IPS-18a (cell line): Measurements from ENCODE around the gene FBXO21.
A peak's percentile ranks its signal among the peaks of the same experiment; 100 is the strongest.
"Not testable (repeated sequence)": the region's sequence is repeated elsewhere in the genome, so short reads cannot be mapped to it uniquely, and the experiment has no call there.

Experiments used
- H3K27ac ChIP-seq: one replicate; pipeline ENCODE4 v1.5.1; 2013; ENCODE audit warnings: low read length
- H3K27me3 ChIP-seq: one replicate; pipeline ENCODE4 v1.6.1; 2013; ENCODE audit warnings: mild to moderate bottlenecking, low read length; ENCODE audit not compliant: control insufficient read depth, insufficient read depth
- H3K36me3 ChIP-seq: one replicate; pipeline ENCODE4 v1.6.1; 2013; ENCODE audit warnings: low read depth, low read length; ENCODE audit not compliant: control insufficient read depth
- H3K4me1 ChIP-seq: one replicate; pipeline ENCODE4 v1.6.1; 2013; ENCODE audit warnings: low read depth, low read length; ENCODE audit not compliant: control insufficient read depth
- H3K4me3 ChIP-seq: one replicate; pipeline ENCODE4 v1.5.1; 2013; ENCODE audit warnings: low read length
- H3K9ac ChIP-seq: one replicate; pipeline ENCODE4 v1.6.1; 2013; ENCODE audit warnings: mild to moderate bottlenecking, low read length, moderate library complexity
- H3K9me3 ChIP-seq: one replicate; pipeline ENCODE4 v1.6.1; 2013; ENCODE audit warnings: low read depth, low read length; ENCODE audit not compliant: control insufficient read depth

Gene FBXO21

GRCh38 chr12:117098361-117099217 lies 91.7 kb downstream of the FBXO21 start:
- no peak overlapping the region for H3K27ac ChIP-seq
- no peak overlapping the region for H3K9ac ChIP-seq

GRCh38 chr12:117098024-117098360 lies 92.3 kb downstream of the FBXO21 start:
- peak overlapping the region; percentile 60 for H3K4me3 ChIP-seq
- no peak overlapping the region for H3K9ac ChIP-seq
- no peaks in the 10 kb centered on the region for H3K4me1 ChIP-seq
- H3K27me3 ChIP-seq, result peaks cover 33% of the 10 kb centered on the region
- H3K9me3 ChIP-seq, result no peaks in the 10 kb centered on the region
- no peak overlapping the region for H3K27ac ChIP-seq
- H3K36me3 ChIP-seq, result no peaks in the 10 kb centered on the region

More at GRCh38 chr12:117098361-117099217, 91.7 kb downstream of the FBXO21 start:
- no peaks in the 10 kb centered on the region for H3K9me3 ChIP-seq
- H3K36me3 ChIP-seq, result no peaks in the 10 kb centered on the region
- peak overlapping the region; percentile 60 for H3K4me3 ChIP-seq
- no peaks in the 10 kb centered on the region for H3K4me1 ChIP-seq
- peaks cover 33% of the 10 kb centered on the region for H3K27me3 ChIP-seq

GRCh38 chr12:117097159-117097558 lies 93.1 kb downstream of the FBXO21 start:
- Histone ChIP-seq H3K4me3 (no peak overlapping the region), H3K9ac (no peak overlapping the region), H3K27ac (no peak overlapping the region), H3K27me3 (peaks cover 33% of the 10 kb centered on the region), H3K4me1 (no peaks in the 10 kb centered on the region), H3K36me3 (no peaks in the 10 kb centered on the region), H3K9me3 (no peaks in the 10 kb centered on the region)

GRCh38 chr12:117096501-117097042 lies 93.7 kb downstream of the FBXO21 start:
- no peak overlapping the region for H3K9ac ChIP-seq
- H3K27me3 ChIP-seq, result peaks cover 33% of the 10 kb centered on the region
- no peaks in the 10 kb centered on the region for H3K36me3 ChIP-seq
- H3K9me3 ChIP-seq, result no peaks in the 10 kb centered on the region
- no peaks in the 10 kb centered on the region for H3K4me1 ChIP-seq
- no peak overlapping the region for H3K27ac ChIP-seq
- no peak overlapping the region for H3K4me3 ChIP-seq

- not testable (repeated sequence) for H3K9me3 ChIP-seq, H3K4me1 ChIP-seq, H3K27ac ChIP-seq, H3K9ac ChIP-seq, H3K36me3 ChIP-seq, H3K4me3 ChIP-seq
- peaks cover 28% of the 10 kb centered on the region for H3K27me3 ChIP-seq
Measured at GRCh38 chr12:117095191-117095590, 95.1 kb downstream of the FBXO21 start.

DNA sequence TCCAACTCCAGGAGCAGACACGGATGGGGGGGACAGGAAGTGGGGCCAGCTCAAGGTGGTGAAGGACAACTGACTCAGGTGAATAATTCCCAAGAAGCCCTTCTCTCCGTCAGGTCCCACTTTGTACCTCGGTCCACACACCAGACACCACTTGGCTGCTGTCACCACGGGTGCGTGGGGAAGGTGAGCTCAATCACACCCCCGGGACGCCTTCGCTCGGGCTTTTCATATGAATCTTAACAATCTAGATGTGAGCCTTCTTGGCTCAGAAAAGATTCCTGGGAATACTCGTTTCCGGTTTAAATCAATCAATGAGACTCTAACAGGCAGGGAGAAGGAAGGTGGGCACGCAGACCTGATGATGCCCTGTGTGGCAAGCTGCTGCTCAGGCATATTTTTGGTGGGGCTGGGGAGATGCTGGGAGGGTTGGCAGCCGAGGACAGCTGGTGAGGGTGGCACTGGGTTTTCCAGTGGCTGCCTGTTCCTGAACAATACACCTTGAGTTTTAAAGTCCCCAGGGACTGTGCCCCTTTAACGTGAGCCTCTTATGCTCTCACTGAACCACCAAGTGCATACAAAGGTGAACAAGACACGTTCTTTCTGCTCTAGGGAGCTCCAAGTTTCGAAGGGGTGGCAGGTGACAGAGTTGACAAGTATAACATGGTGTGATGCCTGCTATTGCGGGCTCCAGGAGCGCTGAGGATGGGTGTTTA lies 96.2 kb downstream of the FBXO21 start:
- no peaks in the 10 kb centered on the region for H3K4me1 ChIP-seq
- no peak overlapping the region for H3K9ac ChIP-seq
- no peaks in the 10 kb centered on the region for H3K36me3 ChIP-seq
- no peak overlapping the region for H3K4me3 ChIP-seq
- H3K27me3 ChIP-seq, result peaks cover 21% of the 10 kb centered on the region
- peaks cover 12% of the 10 kb centered on the region for H3K9me3 ChIP-seq
- no peak overlapping the region for H3K27ac ChIP-seq

- H3K4me1 ChIP-seq, result no peaks in the 10 kb centered on the region
- peaks cover 16% of the 10 kb centered on the region for H3K27me3 ChIP-seq
Measured at GRCh38 chr12:117093431-117093830, 96.8 kb downstream of the FBXO21 start.

DNA sequence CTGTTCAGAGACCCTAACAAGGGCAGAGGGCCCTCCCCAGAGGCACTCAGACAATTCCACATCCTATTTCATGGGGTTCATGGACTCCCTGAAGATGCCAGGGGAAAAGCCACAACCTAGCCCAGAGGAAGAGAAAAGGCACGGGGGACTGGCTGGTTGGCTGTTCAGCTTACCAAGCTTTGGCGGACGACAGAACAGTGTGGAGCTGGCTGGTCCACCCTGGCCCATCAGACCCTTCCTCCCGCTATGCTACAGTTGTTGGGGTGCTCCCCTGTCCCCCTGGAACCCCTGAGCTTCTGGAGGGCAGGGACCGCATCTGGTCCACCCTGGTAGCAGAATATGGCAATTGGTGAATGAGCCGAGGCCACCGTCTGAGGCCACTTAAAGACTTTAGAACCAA lies 97.4 kb downstream of the FBXO21 start:
- Histone ChIP-seq H3K27ac (no peak overlapping the region), H3K4me3 (no peak overlapping the region), H3K9me3 (peaks cover 13% of the 10 kb centered on the region), H3K36me3 (no peaks in the 10 kb centered on the region), H3K9ac (no peak overlapping the region), H3K4me1 (no peaks in the 10 kb centered on the region), H3K27me3 (peaks cover 10% of the 10 kb centered on the region)

More at GRCh38 chr12:117093431-117093830, 96.8 kb downstream of the FBXO21 start:
- H3K4me3 ChIP-seq, result no peak overlapping the region
- H3K36me3 ChIP-seq, result no peaks in the 10 kb centered on the region
- peaks cover 13% of the 10 kb centered on the region for H3K9me3 ChIP-seq
- H3K9ac ChIP-seq, result no peak overlapping the region
- H3K27ac ChIP-seq, result no peak overlapping the region

DNA sequence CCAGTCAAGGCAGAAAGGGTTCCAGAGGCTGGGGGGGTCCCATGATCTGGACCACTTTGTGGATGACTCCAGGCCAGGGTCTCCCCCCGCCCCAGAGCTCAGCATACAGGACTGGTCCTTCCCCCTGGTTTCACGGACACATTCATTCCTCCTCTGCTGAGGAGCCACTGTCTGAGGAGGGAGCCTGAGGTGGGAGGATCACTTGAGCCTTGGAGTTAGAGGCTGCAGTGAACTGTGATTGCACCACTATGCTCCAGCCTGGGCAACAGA lies 97.8 kb downstream of the FBXO21 start:
- peaks cover 6% of the 10 kb centered on the region for H3K27me3 ChIP-seq
- peaks cover 13% of the 10 kb centered on the region for H3K9me3 ChIP-seq
- H3K4me3 ChIP-seq, result no peak overlapping the region
- no peaks in the 10 kb centered on the region for H3K36me3 ChIP-seq
- H3K9ac ChIP-seq, result no peak overlapping the region
- H3K4me1 ChIP-seq, result no peaks in the 10 kb centered on the region
- H3K27ac ChIP-seq, result no peak overlapping the region
